ENCODE measurements around the gene FREY1.

The FREY1 gene

DNA sequence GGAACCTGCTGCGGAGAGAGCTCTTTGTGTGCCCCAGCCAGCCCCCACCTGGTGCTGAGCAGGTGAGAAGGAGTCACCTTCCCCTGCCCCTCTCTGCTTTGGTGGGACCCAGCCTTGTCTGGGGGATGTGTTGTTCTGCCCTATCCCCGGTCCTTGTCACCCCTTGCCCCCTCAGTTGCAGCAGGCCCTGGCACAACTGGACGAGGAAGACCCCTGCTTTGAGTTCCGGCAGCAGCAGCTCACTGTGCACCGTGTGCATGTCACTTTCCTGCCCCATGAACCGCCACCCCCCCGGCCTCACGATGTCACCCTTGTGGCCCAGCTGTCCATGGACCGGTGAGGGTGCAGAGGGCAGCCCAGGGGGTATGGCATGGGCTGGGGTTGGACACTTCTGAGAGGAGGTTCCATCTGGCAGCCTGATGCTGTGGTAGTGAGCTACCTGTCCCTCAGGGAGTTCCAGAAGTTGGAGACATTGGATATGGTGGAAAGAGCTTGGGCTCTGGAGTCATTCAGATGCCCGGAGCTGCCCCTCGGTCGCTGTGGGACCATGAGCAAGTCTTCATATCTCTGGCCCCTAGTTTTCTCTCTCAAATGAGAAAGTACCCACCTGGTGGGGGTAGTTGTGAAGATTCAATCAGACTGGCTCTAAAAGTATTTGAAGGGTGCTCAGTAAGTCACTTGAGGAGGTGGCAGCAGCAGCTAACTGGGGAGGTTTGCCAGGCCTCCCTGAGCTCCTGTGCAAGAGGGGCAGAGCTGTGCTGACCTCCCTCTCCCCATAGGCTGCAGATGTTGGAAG, 19.7 kb upstream of the FREY1 start:
- TF ChIP-seq, protein P1, sequence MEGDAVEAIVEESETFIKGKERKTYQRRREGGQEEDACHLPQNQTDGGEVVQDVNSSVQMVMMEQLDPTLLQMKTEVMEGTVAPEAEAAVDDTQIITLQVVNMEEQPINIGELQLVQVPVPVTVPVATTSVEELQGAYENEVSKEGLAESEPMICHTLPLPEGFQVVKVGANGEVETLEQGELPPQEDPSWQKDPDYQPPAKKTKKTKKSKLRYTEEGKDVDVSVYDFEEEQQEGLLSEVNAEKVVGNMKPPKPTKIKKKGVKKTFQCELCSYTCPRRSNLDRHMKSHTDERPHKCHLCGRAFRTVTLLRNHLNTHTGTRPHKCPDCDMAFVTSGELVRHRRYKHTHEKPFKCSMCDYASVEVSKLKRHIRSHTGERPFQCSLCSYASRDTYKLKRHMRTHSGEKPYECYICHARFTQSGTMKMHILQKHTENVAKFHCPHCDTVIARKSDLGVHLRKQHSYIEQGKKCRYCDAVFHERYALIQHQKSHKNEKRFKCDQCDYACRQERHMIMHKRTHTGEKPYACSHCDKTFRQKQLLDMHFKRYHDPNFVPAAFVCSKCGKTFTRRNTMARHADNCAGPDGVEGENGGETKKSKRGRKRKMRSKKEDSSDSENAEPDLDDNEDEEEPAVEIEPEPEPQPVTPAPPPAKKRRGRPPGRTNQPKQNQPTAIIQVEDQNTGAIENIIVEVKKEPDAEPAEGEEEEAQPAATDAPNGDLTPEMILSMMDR (conservative IDR thresholded peaks at IDR 0.05; ENCODE audit: low read length) = no peak
- no peak for TF ChIP-seq EZH2phosphoT487 (IDR thresholded peaks at IDR 0.05; ENCODE audit: borderline replicate concordance)
- Histone ChIP-seq H4K20me1 (ENCODE audit: insufficient read depth, low read length, poor library complexity, severe bottlenecking) (no peaks in the 10 kb centered on the region), H2AFZ (ENCODE audit: low read length) (no peak overlapping the region), H3K9me2 (replicated peaks; ENCODE audit: low read depth, low read length) (no peaks in the 10 kb centered on the region), H3K79me2 (ENCODE audit: insufficient read depth, low read length) (no peaks in the 10 kb centered on the region), H3K4me1 (ENCODE audit: insufficient read depth, low read length, poor library complexity, severe bottlenecking) (peaks cover 10% of the 10 kb centered on the region), H3K36me3 (ENCODE audit: insufficient read depth, low read length) (peaks cover under 1% of the 10 kb centered on the region; the same call in 1 of the 2 replicates), H3K9me3 (ENCODE audit: insufficient read depth, low read depth, low read length) (no peaks in the 10 kb centered on the region), H3F3A (ENCODE audit: low read depth) (no peaks in the 10 kb centered on the region), H3K9ac (ENCODE audit: low read depth, low read length, poor library complexity, severe bottlenecking) (no peak overlapping the region), H3K27me3 (ENCODE audit: insufficient read depth, low read length, poor library complexity, severe bottlenecking) (no peaks in the 10 kb centered on the region), H3K4me3 (ENCODE audit: low read length, poor library complexity, severe bottlenecking) (no peak overlapping the region), H3K4me2 (ENCODE audit: low read depth, low read length, poor library complexity, severe bottlenecking) (peak overlapping the region; percentile 41)

DNA sequence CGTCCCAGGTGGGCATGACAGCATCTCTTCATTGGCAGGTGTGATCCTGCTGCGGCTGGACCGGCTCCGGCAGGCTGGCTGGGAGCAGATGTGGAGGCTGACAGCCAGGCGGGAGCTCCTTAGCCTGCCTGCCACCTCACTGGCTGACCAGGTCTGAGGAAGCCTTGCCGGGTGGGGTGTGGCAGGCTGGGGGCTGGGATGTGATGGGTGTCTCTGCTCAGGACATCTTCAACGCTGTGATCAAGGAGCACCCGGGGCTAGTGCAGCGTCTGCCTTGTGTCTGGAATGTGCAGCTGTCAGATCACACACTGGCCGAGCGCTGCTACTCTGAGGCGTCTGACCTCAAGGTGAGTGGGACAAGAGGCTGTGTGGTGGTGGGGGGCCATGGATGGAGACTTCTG, 18.9 kb upstream of the FREY1 start:
- TF ChIP-seq, protein P1 (conservative IDR thresholded peaks at IDR 0.05; ENCODE audit: low read length) = no peak
- TF ChIP-seq EZH2phosphoT487 (IDR thresholded peaks at IDR 0.05; ENCODE audit: borderline replicate concordance) = no peak
- H3K4me1 ChIP-seq (ENCODE audit: insufficient read depth, low read length, poor library complexity, severe bottlenecking) = peaks cover 10% of the 10 kb centered on the region
- no peaks in the 10 kb centered on the region for H3K9me3 ChIP-seq (ENCODE audit: insufficient read depth, low read depth, low read length)
- no peaks in the 10 kb centered on the region for H3K27me3 ChIP-seq (ENCODE audit: insufficient read depth, low read length, poor library complexity, severe bottlenecking)
- no peak overlapping the region for H3K4me3 ChIP-seq (ENCODE audit: low read length, poor library complexity, severe bottlenecking)
- H3K9me2 ChIP-seq (replicated peaks; ENCODE audit: low read depth, low read length) = no peaks in the 10 kb centered on the region
- H3K36me3 ChIP-seq (ENCODE audit: insufficient read depth, low read length) = no peaks in the 10 kb centered on the region
- no peak overlapping the region for H3K4me2 ChIP-seq (ENCODE audit: low read depth, low read length, poor library complexity, severe bottlenecking)
- H3K9ac ChIP-seq (ENCODE audit: low read depth, low read length, poor library complexity, severe bottlenecking) = no peak overlapping the region
- H3F3A ChIP-seq (ENCODE audit: low read depth) = no peaks in the 10 kb centered on the region
- H4K20me1 ChIP-seq (ENCODE audit: insufficient read depth, low read length, poor library complexity, severe bottlenecking) = no peaks in the 10 kb centered on the region
- no peak overlapping the region for H2AFZ ChIP-seq (ENCODE audit: low read length)
- H3K79me2 ChIP-seq (ENCODE audit: insufficient read depth, low read length) = no peaks in the 10 kb centered on the region

DNA sequence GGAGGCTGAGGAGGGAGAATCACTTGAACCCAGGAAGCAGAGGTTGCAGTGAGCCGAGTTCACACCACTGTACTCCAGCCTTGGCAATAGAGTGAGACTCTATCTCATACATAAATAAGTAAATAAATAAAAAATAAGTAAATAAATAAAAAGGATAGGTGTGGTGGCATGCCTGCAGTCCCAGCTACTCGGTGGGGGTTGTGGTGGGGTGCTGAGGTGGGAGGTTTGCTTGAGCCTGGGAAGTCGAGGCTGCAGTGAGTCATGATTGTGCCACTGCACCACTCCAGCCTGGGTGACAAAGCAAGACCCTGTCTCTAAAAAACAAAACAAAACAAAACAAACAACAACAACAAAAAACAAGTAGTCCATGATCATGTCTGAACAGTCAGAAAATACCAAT, 18.5 kb upstream of the FREY1 start:
- TF ChIP-seq, protein P1 (conservative IDR thresholded peaks at IDR 0.05; ENCODE audit: low read length) = no peak
- TF ChIP-seq EZH2phosphoT487 (IDR thresholded peaks at IDR 0.05; ENCODE audit: borderline replicate concordance) = no peak
- no peak overlapping the region for H3K4me2 ChIP-seq (ENCODE audit: low read depth, low read length, poor library complexity, severe bottlenecking)

More for the DNA sequence above, 18.5 kb upstream of the FREY1 start:
- no peak overlapping the region for H2AFZ ChIP-seq (ENCODE audit: low read length)
- no peak overlapping the region for H3K4me3 ChIP-seq (ENCODE audit: low read length, poor library complexity, severe bottlenecking)
- H3F3A ChIP-seq (ENCODE audit: low read depth) = no peaks in the 10 kb centered on the region
- H3K9me2 ChIP-seq (replicated peaks; ENCODE audit: low read depth, low read length) = no peaks in the 10 kb centered on the region
- H3K79me2 ChIP-seq (ENCODE audit: insufficient read depth, low read length) = no peaks in the 10 kb centered on the region
- peaks cover 10% of the 10 kb centered on the region for H3K4me1 ChIP-seq (ENCODE audit: insufficient read depth, low read length, poor library complexity, severe bottlenecking)
- no peak overlapping the region for H3K9ac ChIP-seq (ENCODE audit: low read depth, low read length, poor library complexity, severe bottlenecking)
- no peaks in the 10 kb centered on the region for H3K9me3 ChIP-seq (ENCODE audit: insufficient read depth, low read depth, low read length)
- no peaks in the 10 kb centered on the region for H3K27me3 ChIP-seq (ENCODE audit: insufficient read depth, low read length, poor library complexity, severe bottlenecking)
- H3K36me3 ChIP-seq (ENCODE audit: insufficient read depth, low read length) = no peaks in the 10 kb centered on the region
- no peaks in the 10 kb centered on the region for H4K20me1 ChIP-seq (ENCODE audit: insufficient read depth, low read length, poor library complexity, severe bottlenecking)

Data from Loucy (cell line).